NCI-H2227 (cell line): ENCODE measurements around the gene NLRP6.

Experiments
- DNase-seq: peaks from one replicate; lab custom pipeline; 2025; ENCODE audit not compliant: unreplicated experiment; lab: John Stamatoyannopoulos, UW

The NLRP6 gene

DNA sequence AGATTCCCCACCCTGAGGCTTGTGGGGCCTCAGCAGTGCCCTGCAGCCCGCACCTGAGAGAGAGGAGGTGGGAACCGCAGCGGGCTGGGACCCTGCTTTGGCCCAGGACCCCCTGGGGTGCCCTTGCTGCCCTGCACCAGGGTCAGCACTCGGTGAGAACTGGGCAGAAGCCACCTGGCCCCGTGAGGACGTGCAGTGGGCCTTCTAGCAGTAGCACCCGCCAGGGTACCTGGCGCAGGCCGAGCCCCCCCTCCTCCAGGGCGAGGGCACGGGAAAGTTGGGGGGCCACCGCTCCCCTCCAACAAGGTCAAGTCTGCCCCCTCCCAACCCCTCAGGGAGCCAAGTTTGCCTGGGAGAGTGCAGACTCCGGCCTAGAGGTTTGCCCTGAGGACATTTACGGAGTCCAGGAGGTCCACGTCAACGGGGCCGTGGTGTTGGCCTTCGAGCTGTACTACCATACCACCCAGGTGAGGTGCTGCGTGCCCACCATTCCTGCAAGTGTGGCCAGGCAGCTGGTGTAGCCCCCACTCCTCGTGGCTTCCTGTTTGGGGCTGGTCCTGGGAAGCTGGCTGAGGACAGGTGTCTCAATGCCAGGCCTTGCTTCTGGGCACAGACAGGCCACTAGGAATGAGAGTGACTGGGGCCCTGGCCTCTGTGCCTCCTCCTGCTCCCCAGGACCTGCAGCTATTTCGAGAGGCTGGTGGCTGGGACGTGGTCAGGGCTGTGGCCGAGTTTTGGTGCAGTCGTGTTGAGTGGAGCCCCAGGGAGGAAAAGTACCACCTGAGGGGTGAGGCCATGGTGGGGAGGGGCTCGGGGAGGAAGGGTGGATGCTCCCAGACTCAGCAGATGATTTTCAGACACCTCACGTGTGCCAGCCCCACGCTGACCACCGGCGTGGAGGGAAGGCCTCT, 14.3 kb downstream of the NLRP6 start:
- DNase-seq, result no peak

DNA sequence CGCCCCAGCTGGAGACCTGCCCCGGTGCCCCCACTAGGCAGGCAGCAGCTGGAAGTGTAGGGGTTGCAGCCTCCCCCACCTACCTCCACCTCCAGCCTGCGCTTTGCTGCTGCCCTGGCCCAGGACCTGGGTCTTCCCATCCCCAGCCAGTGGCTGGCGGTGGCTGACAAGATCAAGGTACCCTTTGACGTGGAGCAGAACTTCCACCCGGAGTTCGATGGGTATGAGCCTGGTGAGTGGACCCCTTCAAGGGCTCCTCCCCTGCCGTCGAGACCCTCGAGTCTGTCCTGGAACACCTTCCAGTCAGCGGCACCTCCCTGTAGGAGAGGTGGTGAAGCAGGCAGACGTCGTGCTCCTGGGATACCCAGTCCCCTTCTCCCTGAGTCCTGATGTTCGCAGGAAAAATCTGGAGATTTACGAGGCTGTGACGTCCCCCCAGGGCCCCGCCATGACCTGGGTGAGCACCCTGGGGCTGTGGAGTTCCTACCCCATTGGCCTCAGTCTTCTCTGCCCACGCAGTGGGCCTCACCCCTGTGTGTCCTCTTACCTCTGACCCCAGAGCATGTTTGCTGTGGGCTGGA, 15.2 kb downstream of the NLRP6 start:
- DNase-seq, result no peak

DNA sequence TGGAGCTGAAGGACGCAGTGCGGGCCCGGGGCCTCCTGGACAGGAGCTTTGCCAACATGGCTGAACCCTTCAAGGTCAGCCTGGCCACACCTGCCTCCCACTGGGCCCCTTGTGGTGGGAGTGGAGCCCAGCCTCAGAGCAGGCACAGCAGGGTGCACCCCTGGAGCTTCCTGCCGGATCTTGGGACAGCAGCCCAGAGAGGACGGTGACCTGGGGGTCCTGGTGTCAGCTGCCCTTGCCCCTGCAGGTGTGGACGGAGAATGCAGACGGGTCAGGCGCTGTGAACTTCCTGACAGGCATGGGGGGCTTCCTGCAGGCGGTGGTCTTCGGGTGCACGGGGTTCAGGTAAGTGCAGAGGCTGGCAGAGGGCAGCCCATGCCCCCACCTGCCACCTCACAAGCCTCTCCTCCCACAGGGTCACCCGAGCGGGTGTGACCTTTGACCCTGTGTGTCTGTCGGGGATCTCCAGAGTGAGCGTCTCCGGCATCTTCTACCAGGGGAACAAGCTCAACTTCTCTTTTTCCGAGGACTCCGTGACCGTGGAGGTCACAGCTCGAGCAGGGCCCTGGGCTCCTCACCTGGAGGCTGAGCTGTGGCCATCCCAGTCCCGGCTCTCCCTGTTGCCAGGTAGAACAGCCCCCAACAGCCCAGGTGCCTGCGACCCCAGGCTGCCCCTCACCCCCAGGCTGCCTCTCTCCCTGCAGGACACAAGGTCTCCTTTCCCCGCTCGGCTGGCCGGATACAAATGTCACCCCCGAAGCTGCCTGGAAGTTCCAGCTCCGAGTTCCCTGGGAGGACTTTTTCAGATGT, 15.8 kb downstream of the NLRP6 start:
- no peak for DNase-seq

DNA sequence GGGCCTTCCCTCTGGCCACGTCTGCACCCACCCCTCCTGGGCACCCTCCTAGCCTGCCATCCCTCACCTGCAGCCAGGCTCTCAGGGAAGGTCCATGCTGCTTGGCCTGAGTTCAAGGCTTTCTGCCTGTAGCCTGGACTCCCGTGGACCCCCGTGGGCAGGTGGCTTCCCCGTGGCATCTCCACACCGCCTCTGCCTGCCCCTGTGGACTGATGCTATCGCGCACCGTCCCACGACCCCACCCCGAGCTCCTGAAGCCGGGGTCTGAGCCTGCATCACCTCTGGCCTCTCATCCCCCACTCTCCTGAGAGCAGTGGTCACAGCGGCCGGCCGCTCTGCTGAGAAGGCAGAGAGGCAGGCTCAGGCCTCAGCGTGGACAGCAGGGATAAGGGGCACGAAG, 16.6 kb downstream of the NLRP6 start:
- DNase-seq, result no peak

DNA sequence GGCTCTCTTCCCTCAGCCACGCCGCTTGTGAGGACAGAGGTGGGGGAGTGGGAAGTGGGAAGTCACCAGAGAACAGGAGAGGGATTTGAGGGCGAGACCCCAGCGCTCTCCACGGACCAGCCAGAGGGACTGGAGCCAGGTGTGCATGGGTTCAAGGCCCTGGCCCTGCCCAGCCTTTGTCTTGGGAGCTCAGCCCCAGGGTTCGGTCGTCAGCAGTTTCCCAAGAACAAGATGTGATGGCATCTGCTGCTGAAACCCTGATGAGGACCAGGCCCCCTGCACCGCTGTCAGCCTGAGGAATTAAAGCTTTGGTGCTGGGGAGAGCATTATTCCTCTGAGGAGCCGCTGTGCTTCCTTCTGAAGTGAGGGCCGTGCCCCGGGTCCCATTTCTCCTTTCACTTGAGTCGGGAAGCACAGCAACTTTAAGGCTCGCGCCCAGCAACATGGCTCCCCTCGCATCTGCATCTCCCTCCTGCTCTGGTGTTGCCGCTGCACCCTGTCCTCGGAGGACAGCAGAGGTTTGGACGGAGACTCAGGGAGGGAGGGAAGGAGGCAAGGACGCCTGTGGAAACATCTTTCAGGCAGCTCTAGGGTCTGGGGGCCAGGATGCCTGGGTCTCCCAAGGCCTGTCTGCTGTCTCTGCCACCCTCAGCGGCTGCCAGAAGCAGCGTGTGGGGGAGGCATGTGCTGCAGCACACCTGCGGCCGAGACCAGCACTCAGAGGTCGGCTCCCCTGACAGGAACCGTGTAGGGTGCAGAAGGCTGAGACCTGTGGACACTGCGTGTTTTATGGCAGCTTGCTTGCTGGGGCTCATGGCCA, 17.4 kb downstream of the NLRP6 start:
- DNase-seq, result no peak

DNA sequence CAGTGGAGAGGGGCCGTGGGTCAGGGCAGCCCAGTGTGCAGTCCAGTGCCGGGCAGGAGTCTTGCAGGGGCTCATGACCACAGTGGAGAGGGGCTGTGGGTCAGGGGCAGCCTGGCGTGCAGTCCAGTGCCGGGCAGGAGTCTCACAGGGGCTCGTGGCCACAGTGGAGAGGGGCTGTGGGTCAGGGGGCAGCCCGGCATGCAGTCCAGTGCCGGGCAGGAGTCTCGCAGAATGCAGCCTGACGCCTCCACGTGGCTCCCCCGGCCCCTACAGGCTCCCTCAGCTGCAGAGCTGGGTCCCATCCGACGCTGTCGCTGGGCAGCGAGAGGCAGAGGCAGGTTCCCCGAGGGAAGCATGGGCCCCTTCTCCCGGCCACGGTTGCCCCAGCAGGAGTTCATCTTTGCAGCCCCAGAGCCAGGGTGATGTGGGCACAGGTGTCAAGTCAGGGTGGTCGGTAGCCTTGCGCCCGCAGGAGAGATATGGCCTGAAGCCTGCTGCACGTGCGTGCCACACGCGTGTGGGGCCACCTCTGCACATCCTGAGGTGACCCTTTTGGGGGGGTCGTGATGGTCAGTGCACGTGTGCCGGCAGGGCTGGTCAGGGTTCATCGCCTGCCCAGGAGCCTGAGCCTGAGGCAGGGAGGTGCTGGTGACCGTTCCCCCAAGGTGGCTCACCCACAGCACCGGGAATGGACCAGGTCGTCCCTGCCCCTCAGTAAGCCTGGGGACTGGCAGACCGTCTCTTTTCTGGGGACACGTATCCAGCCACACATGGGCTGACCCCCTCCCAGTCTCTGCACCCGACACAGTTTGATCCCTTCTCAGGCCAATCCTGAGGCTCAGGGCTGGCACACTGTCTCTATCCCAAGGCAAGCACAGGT, 18.2 kb downstream of the NLRP6 start:
- DNase-seq, result no peak

DNA sequence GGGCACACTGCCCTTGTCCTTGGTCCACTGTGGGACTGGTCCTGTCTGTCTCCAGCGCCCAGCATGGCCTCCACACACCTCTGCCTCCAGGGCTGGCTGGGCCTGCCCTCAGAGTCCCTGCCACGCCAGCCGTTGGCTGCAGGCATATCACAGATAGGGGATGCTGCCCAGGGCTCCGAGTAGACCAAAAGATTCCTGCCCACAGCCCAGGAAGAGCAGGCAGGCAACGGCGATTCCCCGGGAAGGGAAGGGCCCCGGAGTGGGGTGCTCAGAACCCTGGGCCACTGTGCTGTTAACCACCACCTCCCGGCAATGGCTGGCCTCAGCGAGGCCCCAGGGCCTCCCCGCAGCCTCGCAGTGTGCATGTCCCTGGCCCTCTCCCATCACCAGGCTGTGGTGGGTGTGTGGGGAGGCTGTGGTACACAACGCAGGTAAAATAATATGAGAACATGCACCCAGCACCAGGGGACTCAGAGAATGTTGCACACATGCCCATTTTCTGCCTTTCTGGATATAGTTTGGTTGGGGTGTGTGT, 18.9 kb downstream of the NLRP6 start:
- no peak for DNase-seq

DNA sequence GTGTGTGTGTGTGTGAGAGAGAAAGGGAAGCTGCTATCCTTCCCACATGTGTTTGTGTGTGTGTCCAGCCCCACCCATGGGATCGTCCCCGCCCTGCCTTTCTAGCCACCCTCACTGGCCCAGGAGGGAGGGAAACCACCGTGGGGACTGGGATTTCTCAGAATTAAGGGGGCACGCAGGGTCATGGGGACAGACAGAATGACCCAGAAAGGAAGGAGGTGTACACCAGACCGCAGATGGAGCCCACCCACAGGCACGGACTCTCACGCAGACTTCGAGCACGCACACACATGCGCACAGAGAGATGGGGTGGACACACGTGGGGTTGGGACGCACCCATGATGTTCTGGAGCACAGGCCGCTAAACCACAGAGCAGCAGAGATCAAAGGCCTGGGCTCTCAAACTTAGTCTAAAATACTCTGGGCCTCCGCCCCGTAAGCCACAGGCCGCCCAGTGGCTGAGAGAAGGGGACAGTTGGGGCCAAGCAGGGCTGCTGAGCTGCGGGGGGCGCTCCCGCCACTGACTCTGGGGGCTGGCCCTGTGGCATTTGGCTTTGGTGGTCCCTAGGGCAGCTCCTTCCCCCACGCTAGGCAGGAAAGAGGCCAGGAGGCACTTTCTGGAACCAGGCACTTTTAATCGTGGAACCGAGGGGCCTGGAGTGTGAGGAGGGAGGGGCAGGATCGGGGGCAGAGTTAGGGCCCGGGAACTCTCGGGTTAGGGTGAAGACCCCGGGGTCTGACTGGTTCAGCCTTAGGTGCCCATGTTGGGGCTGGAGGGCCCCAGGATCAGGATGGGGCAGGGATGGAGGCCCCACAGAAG, 19.6 kb downstream of the NLRP6 start:
- DNase-seq, result no peak

DNA sequence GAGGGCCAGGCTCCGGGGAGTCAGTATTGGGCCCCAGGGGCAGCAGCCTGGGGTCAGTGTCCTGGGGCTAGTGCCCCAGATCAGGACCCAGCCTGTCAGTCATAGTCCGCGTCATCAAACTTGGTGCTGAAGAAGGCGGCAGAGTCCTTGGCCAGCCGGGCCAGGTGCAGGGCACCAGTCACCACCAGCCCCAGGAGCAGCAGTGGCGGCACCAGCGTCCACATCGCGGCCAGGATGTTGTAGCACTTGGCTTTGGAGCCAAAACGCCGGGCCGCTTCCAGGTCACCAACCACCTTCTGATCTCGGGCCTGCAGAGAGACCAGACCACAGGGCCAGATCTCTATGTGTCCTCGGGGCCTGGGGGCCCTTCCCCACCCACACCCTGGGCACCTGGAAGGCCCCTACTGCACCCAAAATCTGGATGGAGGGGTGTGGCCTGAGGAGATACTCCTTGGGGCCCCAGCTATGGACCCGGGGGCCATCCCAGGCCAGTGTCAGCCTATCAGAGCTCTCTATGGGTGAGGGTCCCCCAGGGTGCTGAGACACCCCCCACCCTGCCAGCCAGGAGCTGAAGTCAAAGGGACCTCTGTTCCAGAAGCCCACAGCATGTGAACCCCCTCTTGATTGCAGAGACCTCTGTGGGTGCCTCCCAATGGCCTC, 20.3 kb downstream of the NLRP6 start:
- no peak for DNase-seq

DNA sequence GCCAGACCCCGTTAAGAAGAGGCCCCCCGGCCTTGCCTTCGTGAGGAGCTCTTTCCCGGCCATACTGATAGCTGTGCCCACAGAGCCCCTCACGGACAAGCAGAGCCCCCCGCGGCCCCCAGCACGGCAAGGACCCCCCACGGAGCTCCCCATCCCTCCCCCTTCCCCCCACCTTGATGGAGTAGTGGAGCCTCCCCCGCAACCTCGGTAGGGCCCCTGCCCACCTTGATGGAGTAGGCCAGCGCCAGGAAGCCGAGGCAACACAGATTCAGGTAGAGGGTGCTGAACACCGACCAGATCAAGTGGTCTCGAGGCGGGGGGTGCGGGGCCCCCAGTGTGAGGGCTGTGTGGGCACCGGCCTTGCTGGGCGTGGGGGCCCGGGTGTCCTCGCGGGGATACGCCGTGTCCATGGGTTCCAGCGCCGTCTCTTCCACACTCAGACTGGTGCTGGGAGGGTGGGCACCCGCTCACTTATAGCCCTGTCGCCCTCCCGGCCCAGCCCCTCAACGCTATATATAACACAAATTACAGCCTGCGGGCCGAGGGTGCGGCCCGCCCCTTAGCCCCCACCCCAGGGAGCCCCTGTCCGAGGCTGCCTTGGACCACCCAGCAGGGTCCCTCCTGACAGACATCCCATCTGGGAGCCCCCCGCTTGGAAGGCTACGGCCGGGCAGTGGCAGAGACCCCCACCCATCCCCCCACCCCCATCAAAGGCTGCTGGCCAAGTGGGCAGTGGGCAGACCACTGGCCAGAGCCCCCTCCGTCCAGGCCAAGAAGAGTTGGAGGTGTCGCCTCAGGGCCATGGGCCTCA, 21.1 kb downstream of the NLRP6 start, which contains the start of gene IFITM5:
Gene IFITM5, minus strand, starts transcription at position 446 of the 811 bp plus-strand sequence. Its CDS starts 36 bp downstream, at position 410.
- no peak for DNase-seq

DNA sequence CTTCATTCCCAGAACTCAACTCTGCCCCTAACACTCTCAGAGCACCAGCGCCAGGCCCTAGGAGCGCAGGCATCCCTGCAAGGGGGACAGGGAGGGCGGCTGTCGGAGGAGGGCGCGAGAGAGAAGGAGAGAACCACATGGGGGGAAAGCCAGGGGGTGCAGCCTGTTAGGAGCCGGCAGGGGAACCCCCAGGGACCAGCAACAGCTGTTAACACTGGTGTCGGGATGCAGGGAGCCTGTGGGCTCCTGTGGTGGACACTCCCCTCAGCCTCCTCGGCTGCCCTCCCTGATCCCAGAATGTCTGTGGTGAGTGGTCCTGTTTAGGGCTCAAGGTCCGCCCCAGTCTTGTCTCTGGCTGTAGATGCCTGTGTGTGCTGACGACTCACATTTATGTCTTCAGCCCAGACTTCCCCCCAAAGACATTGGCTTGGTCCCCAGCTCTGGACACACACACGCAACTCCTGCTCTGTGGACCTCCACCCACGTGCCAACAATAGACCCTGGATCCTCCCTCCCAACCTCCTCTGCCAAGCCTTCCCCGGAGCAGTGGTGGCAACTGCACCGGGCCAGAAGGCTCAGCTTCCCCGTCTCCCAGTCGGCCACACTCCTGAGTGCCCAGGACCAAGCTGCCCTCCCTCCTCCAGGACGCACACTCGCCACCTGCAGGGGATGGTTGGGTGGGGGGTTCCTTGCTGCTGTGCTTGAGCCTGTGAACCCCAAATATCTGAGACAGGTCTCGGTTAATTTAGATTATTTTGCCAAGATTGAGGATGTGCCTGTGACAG, 21.9 kb downstream of the NLRP6 start:
- DNase-seq, result no peak

DNA sequence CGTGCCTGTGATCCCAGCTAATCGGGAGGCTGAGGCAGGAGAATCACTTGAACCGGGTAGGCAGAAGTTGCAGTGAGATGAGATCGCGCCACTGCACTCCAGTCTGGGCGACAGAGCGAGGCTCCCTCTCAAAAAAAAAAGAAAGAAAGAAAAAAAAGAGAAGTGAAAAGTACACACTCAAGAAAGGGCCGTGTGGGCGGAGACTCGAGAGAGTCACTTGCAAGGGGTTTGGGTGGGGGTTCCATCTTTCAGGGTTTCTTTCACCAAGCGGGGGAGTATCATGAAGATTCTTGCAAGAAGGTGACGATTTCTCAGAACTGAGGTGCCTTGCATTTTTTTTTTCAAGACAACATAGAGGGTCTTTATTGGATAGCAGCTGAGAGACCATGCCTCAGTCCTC, 25.2 kb downstream of the NLRP6 start:
- no peak for DNase-seq

DNA sequence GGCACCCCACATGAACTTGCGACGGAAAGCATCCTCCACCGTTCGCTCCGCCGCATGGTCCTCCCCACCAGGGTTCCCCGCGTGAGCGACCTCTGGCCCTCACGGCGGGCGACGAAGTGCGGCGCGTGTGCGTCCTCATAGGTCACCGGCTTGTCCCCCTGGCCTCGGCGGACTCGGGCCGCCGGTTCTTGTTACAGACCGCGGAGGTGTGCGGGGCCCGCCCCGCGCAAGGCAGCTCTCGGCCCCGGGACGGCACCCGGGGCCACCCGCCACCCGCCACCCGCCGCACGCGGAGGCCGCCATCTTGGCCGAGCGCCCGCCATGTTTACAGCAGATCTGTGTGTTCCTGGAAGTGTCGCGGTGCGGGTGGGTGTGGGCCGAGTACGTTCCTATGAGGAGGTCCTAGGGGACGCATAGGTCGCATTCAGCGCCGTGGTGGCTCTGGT, 25.9 kb downstream of the NLRP6 start:
- no peak for DNase-seq

DNA sequence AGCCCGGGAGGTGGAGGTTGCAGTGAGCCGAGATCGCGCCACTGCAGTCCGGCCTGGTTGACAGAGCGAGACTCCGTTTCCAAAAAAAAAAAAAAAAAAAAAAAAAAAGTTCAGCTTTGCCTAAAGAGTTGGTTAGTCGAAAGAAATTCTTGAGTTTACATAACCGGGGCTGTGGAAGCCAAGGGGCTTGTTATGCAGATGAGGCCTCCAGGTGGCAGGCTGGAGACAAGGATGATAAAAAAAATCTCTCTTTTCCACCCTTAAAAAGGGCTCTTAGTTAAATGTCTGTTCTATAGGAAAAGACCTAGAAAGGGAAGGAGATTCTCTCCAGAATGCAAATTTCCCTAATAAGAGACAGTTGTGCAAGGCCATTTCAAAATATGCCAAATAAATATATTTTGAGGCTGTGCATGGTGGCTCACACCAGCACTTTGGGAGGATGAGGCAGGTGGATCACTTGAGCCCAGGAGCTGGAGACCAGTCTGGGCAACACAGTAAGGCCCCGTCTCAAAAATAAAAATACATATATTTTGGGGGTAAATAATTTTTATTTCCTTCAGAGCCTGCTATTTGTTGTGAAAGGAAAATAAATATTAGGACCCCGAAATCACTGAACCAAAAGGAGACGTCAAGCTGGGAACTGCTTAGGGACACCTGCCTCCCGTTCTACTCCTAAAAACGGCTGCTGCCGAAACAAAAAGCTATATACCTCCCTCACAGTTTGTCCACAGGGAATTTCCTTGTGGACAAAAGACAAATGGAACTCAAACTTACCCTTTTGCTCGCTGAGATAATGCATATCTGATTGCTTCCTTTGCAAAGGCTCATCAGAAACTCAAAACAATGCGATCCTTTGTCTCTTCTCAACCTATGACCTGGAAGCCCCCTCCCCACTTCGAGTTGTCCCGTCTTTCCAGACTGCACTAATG, 27.0 kb downstream of the NLRP6 start:
- DNase-seq, result peak; percentile 67

DNA sequence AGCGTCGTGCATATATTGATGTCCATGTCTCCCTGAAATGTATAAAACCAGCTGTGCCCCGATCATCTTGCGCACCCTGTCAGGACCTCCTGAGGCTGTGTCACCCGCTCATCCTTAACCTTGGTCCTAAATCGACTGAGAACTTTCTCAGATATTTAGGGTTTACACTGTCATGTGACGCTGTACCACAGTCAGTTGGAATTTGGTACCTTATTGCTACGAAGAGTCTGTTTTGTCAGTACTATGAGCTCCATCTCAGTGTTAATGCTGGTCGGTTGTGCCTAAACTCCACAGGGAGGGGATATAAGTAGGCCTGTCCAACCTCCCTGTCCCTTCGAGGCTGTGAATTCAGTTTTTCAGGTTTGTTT, 27.6 kb downstream of the NLRP6 start:
- no peak for DNase-seq
